ENCODE data around the gene ALK. TPM values are rescaled to one million over a fixed set of nuclear protein-coding genes. Genes with fewer than 3 reads are reported as not detected.

Gene ALK
- total RNA-seq, 1 donor from 2014 or later, result not detected

DNA sequence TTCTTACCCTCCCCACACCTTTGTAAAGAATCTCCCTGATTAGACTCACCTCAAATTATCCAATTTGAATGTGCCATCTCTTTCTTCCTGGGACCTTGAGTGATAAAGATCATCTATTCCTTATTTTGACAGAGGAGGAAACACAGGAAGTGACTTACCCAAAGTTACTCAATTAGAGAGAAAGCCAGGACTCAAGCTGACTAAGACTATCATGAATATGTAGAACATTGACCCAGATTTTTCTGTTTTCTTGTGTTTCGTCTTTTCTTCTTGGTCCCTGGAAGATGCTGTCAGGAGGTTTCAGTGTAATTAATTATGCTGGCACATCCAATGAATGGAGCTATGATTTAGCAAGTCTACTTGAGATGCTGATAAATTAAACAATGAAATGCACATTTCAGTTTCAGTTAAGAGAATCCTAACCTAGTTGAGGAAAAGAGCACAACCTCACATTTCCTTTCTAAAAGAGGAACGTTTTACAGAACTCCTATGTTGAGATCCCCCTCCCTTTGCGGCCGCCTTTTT is 425.8 kb downstream of the ALK start:
- Mint-ChIP-seq H3K9me3 (ENCODE audit: low read depth) (no peaks in the 10 kb centered on the region), H3K4me3 (ENCODE audit: low read depth) (no peak overlapping the region), H3K27me3 (peaks cover 22% of the 10 kb centered on the region), H3K36me3 (ENCODE audit: insufficient read depth) (no peaks in the 10 kb centered on the region), H3K4me1 (ENCODE audit: low read depth) (no peaks in the 10 kb centered on the region), H3K27ac (no peak overlapping the region)
- TF ChIP-seq, protein P1, sequence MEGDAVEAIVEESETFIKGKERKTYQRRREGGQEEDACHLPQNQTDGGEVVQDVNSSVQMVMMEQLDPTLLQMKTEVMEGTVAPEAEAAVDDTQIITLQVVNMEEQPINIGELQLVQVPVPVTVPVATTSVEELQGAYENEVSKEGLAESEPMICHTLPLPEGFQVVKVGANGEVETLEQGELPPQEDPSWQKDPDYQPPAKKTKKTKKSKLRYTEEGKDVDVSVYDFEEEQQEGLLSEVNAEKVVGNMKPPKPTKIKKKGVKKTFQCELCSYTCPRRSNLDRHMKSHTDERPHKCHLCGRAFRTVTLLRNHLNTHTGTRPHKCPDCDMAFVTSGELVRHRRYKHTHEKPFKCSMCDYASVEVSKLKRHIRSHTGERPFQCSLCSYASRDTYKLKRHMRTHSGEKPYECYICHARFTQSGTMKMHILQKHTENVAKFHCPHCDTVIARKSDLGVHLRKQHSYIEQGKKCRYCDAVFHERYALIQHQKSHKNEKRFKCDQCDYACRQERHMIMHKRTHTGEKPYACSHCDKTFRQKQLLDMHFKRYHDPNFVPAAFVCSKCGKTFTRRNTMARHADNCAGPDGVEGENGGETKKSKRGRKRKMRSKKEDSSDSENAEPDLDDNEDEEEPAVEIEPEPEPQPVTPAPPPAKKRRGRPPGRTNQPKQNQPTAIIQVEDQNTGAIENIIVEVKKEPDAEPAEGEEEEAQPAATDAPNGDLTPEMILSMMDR (IDR thresholded peaks at IDR 0.05; ENCODE audit: unreplicated experiment), result no peak
- DNase-seq (ENCODE audit: low spot score, unreplicated experiment), result no peak

DNA sequence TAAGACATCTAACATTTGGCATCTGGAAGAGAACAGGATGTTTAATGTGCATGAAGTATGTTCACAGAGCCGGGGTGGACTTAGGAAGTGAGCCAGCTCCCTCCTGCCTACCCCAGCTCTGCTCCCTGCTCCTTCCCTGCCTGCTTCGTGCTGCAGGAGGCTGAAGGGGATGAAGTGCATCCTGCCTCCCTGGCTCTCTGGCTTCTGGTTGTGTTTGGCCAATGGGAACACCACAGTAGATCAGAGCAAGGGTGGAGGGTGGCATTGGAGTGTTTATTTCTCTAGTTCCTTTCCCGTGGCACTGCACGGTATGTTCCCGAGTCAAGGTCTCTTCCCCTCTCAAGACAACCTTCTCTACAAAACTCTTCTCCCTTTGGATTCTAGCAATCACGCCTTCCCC is 426.3 kb downstream of the ALK start:
- H3K27ac Mint-ChIP-seq, result no peak overlapping the region
- no peaks in the 10 kb centered on the region for H3K4me1 Mint-ChIP-seq (ENCODE audit: low read depth)
- TF ChIP-seq, protein P1 (IDR thresholded peaks at IDR 0.05; ENCODE audit: unreplicated experiment), result no peak
- H3K4me3 Mint-ChIP-seq (ENCODE audit: low read depth), result no peak overlapping the region
- no peaks in the 10 kb centered on the region for H3K9me3 Mint-ChIP-seq (ENCODE audit: low read depth)
- peaks cover 22% of the 10 kb centered on the region for H3K27me3 Mint-ChIP-seq
- DNase-seq (ENCODE audit: low spot score, unreplicated experiment), result no peak
- H3K36me3 Mint-ChIP-seq (ENCODE audit: insufficient read depth), result no peaks in the 10 kb centered on the region

DNA sequence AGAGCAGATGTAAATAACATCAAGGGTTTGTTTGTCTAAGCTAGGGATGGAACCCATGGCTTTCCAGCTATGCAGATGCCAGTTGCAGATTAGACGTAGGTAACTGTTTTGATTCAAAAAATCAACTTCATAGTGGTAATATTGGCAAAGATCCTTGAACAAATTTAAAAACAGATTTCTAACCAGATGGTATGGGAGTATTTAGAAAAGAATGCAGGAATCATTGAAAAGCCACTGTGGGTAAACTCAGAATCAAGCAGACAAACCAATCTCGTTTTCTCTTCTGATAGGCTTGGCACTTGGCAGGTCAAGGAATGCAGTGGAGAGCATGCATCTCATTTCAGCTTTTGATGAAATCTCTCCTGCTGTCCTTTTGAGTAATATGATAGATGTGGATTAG is 428.7 kb downstream of the ALK start:
- TF ChIP-seq, protein P1 (IDR thresholded peaks at IDR 0.05; ENCODE audit: unreplicated experiment), result no peak
- H3K4me3 Mint-ChIP-seq (ENCODE audit: low read depth), result no peak overlapping the region
- DNase-seq (ENCODE audit: low spot score, unreplicated experiment), result no peak
- H3K27ac Mint-ChIP-seq, result no peak overlapping the region
- peaks cover 16% of the 10 kb centered on the region for H3K27me3 Mint-ChIP-seq
- no peaks in the 10 kb centered on the region for H3K9me3 Mint-ChIP-seq (ENCODE audit: low read depth)
- no peaks in the 10 kb centered on the region for H3K4me1 Mint-ChIP-seq (ENCODE audit: low read depth)
- H3K36me3 Mint-ChIP-seq (ENCODE audit: insufficient read depth), result no peaks in the 10 kb centered on the region

DNA sequence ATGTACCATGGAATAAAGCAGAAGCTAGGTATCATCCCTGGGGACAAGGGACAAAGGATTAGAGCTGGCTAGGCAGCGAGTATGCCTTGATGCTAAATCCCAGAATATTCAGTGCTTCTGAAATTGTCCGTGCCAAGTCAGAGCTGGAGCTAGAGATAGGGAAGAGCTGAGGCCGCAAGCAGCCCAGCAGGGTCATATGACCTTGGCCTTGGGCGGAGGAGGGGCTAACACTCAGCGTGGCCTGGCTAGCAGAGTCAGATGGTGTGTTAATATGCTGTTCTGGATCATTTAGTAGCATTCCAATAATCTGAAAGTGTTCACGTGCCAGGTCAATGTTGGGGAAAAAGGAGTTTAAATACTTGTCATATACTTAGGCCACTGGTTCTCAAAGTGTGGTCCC is 431.3 kb downstream of the ALK start:
- Mint-ChIP-seq H3K4me3 (ENCODE audit: low read depth) (no peak overlapping the region), H3K9me3 (ENCODE audit: low read depth) (peaks cover 1% of the 10 kb centered on the region), H3K4me1 (ENCODE audit: low read depth) (no peaks in the 10 kb centered on the region), H3K36me3 (ENCODE audit: insufficient read depth) (no peaks in the 10 kb centered on the region), H3K27me3 (peaks cover 6% of the 10 kb centered on the region), H3K27ac (no peak overlapping the region)
- TF ChIP-seq, protein P1 (IDR thresholded peaks at IDR 0.05; ENCODE audit: unreplicated experiment), result no peak
- DNase-seq (ENCODE audit: low spot score, unreplicated experiment), result no peak

DNA sequence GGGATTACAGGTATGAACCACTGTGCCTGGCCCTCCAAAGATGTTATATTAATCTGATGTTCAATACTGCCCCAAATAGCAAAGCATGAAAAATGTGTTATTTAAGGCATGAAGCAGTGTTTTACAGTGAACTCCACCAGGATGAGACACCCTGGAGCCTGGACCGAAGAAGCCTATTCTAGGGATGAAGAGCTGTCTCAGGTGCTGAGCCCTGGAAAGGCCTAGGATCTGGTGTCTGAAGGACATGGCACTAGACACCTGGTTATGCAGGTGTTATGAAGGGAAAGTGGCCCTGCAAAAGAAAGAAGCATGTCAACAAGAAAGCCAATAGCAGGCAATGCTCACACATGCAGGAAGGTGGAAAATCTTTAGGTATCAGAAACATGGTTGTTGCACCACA is 431.8 kb downstream of the ALK start:
- Mint-ChIP-seq H3K36me3 (ENCODE audit: insufficient read depth) (no peaks in the 10 kb centered on the region), H3K4me3 (ENCODE audit: low read depth) (no peak overlapping the region), H3K9me3 (ENCODE audit: low read depth) (peaks cover 3% of the 10 kb centered on the region), H3K27me3 (peaks cover 6% of the 10 kb centered on the region), H3K4me1 (ENCODE audit: low read depth) (no peaks in the 10 kb centered on the region), H3K27ac (no peak overlapping the region)
- TF ChIP-seq, protein P1 (IDR thresholded peaks at IDR 0.05; ENCODE audit: unreplicated experiment), result no peak
- no peak for DNase-seq (ENCODE audit: low spot score, unreplicated experiment)
